NCI-H2196 treated with DMSO at 0.1 percent for 48 hours (cell line): ENCODE data around the gene LMX1B.

Experiments used
- DNase-seq: peaks from one replicate; lab custom pipeline; 2025; ENCODE audit not compliant: unreplicated experiment; lab: John Stamatoyannopoulos, UW

LMX1B gene

DNA sequence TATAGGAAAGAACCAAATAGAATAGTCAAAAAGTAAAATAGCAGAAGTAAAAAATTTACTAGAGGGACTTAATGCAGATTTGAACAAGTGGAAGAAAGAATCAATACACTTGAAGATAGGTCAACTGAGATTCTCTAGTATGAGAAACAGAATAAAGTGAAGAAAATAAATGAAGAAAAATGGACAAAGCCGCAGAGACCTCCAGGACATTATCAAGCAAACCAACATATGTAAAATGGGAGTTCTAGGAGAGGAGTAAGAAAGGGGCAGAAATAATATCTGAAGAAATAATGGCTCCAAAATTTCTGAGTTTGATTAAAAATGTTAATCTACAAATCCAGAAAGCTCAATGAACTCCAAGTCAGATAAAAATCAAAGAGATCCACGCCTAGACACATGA is 121.1 kb downstream of the LMX1B start:
- DNase-seq, result no peak

- DNase-seq, result no peak
These were observed 121.8 kb downstream of the LMX1B start for GRCh38 chr9:126735482-126735881.

DNA sequence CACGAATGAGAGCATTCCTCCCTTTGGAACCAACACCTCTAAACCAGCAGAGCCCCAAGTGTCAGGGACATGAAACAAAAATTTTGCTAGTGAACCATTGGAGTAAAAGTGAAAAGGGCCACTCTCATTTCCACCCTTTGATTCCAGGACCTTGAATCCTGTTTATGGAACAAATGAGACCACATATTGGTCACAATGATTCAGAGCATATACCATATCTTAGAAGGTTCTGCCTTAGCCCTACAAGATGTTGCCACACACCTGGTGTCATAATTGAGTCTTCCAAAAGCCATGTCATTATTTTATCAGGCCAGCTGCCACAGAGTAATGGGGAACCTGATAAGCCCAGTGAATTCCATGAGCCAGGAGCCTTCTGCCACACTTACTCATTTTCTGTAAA is 124.8 kb downstream of the LMX1B start:
- no peak for DNase-seq

DNA sequence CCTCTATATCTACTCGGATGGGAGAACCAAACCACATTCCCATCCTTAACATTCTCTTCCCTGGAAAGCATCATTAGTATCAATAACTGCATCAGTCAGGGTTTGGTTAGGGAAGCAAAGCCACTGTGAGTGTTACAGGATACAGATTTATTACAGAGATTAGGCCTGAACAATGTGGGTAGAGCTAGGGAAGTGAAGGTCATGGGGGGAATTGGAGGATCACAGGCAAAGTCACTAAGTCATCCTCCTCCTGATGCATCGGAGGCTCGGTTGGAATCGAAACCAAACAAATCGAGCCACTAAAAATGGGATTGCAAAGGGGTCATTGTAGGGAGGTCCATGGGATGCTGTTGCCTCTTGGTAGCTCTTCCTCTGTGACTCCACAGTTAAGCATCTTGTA is 129.3 kb downstream of the LMX1B start:
- DNase-seq, result no peak

DNA sequence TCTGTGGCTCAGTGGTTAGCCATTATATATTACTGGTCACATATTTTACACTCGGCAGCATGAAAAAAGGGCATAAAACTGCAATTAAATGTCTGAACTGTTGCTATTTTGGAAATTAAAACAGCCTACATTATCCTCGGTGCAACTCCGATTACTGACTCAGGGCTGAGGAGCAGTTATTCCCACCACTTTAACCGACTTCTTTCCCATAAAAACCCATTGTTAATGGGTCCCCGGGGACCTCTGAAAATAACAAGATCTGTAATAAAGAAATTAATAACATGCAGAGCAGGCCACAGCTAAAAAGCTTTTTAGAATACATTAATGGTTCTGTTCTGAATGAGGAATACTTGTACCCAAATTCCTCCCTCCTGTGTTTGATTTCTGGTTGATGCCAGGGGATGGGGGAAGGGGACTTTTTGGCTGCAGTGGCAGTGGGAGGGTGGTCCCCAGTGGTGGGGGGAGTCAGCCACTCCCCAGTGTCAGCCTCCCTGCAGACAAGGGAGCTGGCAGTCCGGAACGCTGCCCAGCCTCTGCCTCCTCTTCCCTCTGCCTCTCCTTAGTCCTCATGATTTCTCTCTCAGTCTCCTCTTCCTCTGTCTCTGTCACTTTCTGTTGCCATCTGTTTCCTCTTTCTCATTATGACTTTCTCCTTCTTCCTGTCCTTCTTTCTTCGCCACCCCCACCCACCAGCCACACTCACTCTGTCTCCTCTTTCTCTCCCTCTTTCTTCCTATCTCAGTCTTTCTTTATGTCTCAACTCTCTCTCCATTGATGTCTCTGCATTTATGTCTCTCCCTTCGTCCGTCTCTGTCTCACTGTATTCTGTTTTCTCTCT is 132.1 kb downstream of the LMX1B start:
- no peak for DNase-seq
